ENCODE measurements around the gene CNN1. TPM values are rescaled to one million over a fixed set of nuclear protein-coding genes. Genes with fewer than 3 reads are reported as not detected.

The CNN1 gene
- total and polyA plus RNA-seq, 2 of the 13 experiments (the other 11 are each of a cell fraction or from before 2014, with no cell fraction given), result 0.70 to 1.1 TPM

- TF ChIP-seq CENPT (CRISPR knock-in tag; IDR thresholded peaks at IDR 0.05; ENCODE audit: low read depth), result no peak
- TF ChIP-seq SP4 (CRISPR knock-in tag; IDR thresholded peaks at IDR 0.05), result peak; percentile 36; the same call in 1 of the 2 replicates
- no peak; the same call in 1 of the 2 replicates for TF ChIP-seq ZNF878 (CRISPR knock-in tag; IDR thresholded peaks at IDR 0.05)
- TF ChIP-seq TBL1XR1 (IDR thresholded peaks at IDR 0.05; ENCODE audit: borderline replicate concordance, low read length, partially characterized antibody), result no peak
- peak; percentile 87 for TF ChIP-seq ZNF263 (CRISPR knock-in tag; IDR thresholded peaks at IDR 0.05)
- TF ChIP-seq ZGPAT (CRISPR knock-in tag; IDR thresholded peaks at IDR 0.05), result 0 out of 2 replicates have a peak, but pooled peaks have one; percentile 40
- peak; percentile 49; the same call in 1 of the 2 replicates for TF ChIP-seq RCOR2 (CRISPR knock-in tag; IDR thresholded peaks at IDR 0.05)
- TF ChIP-seq SMYD3 (CRISPR knock-in tag; IDR thresholded peaks at IDR 0.05), result no peak
- peak; percentile 53; the same call in 1 of the 2 replicates for TF ChIP-seq KDM1A (CRISPR knock-in tag; IDR thresholded peaks at IDR 0.05)
- 0 out of 2 replicates have a peak, but pooled peaks have one; percentile 42 for TF ChIP-seq ZNF251 (CRISPR knock-in tag; IDR thresholded peaks at IDR 0.05)
- TF ChIP-seq ZNF276 (CRISPR knock-in tag; IDR thresholded peaks at IDR 0.05; ENCODE audit: low read depth), result 0 out of 2 replicates have a peak, but pooled peaks have one; percentile 31
- TF ChIP-seq TFE3 (CRISPR knock-in tag; IDR thresholded peaks at IDR 0.05), result peak; percentile 65
- peak; percentile 77 for TF ChIP-seq SALL1 (CRISPR knock-in tag; IDR thresholded peaks at IDR 0.05)
- TF ChIP-seq NFKB2 (CRISPR knock-in tag; IDR thresholded peaks at IDR 0.05; ENCODE audit: borderline replicate concordance), result peak; percentile 80; the same call in 1 of the 2 replicates
- peak; percentile 87 for TF ChIP-seq HDAC2 (CRISPR knock-in tag; IDR thresholded peaks at IDR 0.05)
- TF ChIP-seq ZNF335 (CRISPR knock-in tag; IDR thresholded peaks at IDR 0.05), result 0 out of 2 replicates have a peak, but pooled peaks have one; percentile 37
- TF ChIP-seq ZNF317 (CRISPR knock-in tag; IDR thresholded peaks at IDR 0.05), result no peak
- no peak for TF ChIP-seq MAFF (IDR thresholded peaks at IDR 0.05; ENCODE audit: low read depth, low read length)
- peak; percentile 48; the same call in 1 of the 2 replicates for TF ChIP-seq TFAP4 (IDR thresholded peaks at IDR 0.05; ENCODE audit: borderline replicate concordance, low read depth)
- TF ChIP-seq ZNF124 (CRISPR knock-in tag; IDR thresholded peaks at IDR 0.05), result no peak
- TF ChIP-seq IKZF4 (CRISPR knock-in tag; IDR thresholded peaks at IDR 0.05; ENCODE audit: borderline replicate concordance, low read depth, not compliant biosample characterization), result no peak
- no peak for TF ChIP-seq SNAI1 (CRISPR knock-in tag; IDR thresholded peaks at IDR 0.05; ENCODE audit: borderline replicate concordance)
- TF ChIP-seq ARHGAP35 (CRISPR knock-in tag; IDR thresholded peaks at IDR 0.05; ENCODE audit: borderline replicate concordance), result no peak
- TF ChIP-seq POGK (CRISPR knock-in tag; conservative IDR thresholded peaks at IDR 0.05), result peak; percentile 54; the same call in 1 of the 2 replicates
Measured at GRCh38 chr19:11530432-11530831, 8.2 kb upstream of the CNN1 start (continued).

Data from HepG2 (cell line).